ENCODE data around the gene DCAKD.
"Not testable (repeated sequence)": the region's sequence is repeated elsewhere in the genome, so short reads cannot be mapped to it uniquely, and the experiment has no call there.

The DCAKD gene

DNA sequence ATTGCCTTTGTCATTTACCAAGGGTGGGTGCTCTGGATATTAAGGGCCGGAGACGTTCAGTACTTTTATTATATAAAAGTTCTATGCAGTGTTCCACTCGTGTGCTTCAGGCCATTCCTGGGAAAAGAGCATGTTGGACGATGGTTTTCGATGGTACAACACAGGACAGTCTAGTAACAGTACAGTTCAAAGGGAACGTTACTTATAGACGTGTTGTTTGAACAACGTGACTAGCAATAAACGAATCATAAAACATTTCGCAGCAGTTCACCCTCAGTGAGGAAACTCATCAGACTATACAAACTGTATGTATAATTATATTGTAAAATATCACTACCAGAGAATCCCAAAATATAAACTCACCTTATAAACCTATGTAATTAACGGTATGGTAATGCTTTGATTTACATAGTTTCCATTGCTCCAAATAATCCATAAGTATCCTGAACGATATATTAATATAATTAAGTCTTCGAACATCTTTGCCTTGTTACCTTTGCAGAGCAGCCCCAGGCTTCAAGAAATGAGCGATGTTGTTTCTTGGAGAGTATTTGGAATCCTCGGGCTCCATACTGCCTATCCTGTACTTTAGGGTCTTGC lies 10.3 kb upstream of the DCAKD start:
- no peak for DNase-seq

DNA sequence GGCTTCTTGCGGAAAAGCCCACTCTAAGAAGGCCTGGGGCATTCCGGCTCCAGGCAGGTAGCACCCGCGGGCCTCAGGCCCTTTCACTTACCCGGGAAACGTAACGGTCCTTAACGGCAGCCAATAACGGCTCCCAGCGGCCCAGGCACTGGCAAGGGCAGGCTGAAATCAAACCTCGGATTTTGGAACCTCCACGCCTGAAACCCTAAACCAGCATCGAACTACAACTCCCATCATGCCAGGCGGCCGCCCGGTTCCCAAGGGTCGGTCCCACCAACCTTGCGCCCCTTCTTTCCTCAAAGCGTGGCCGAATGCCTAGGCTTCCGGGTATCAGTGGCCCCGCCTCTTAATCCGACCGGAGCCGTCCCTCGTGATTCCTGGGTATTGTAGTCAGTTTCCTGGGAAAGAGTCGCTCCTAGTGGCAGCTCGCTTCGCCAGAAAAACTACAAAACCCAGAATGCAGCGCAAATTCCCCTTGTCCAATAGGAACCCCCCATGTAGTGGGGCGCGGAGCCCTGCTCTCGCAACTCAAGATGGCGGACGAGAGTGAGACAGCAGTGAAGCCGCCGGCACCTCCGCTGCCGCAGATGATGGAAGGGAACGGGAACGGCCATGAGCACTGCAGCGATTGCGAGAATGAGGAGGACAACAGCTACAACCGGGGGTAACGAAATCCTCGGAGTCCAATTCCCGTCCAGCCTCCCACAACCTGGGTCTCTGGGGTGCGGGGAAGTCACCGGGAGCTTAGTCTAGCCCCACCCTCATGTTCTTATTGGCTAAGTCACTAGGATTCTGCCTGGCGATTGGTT lies 9.6 kb upstream of the DCAKD start, which contains the start of gene NMT1:
Gene NMT1, plus strand, starts transcription at position 521 of the 809 bp plus-strand sequence. Its CDS starts 13 bp downstream, at position 534.
- peak; percentile 100 for DNase-seq

DNA sequence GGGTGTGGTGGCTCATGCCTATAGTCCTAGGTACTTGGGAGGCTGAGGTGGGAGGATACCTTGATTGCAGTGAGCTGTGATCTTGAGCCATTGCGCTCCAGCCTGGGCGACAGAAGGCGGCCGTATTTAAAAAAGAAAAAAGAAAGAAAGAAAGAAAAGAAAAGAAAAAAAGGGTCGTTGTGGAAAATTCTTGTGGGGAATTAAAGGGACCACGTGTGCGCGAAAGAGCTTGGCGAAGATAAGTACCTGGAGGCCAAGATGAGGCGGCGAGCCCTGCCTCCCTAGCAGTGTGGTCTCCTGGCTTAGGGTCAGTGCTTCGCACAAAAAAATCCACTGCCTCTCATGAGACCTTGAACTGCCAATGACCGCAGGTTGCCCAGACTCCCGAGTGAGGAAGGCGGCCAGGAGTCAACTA lies 9.0 kb upstream of the DCAKD start:
- DNase-seq, result no peak

DNA sequence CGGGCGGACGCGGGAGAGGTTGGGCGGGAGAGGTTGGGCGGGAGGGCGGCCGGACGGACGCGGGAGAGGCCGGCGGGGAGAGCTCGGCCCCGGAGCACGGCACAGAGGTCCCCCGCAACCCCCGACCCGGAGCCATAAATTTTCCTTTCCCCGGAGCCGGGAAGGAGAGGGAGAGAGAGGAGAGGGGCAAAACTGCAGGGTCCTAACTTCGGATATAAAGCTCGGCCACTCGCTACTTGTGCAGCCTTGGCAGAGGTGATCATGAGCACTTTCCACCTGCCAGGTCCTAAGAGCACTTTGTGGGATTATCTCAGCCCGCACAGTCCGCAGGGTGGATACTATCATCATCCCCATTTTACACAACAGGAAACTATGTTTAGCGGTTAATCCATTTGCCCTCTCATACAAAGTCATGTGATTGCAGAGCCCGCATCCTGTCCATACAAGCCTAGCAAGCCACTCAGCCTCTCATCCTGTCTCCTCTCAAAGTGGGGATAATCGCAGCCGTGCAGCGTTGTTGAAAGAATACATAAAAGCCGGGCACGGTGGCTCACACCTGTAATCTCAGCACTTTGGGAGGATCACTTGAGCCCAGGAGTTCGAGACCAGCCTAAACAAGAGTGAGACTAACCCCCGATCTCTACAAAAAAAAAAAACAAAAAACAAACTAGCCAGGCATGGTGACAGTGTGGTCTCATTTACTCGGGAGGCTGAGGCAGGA lies 780 bp upstream of the DCAKD start:
- DNase-seq, result peak; percentile 54

DNA sequence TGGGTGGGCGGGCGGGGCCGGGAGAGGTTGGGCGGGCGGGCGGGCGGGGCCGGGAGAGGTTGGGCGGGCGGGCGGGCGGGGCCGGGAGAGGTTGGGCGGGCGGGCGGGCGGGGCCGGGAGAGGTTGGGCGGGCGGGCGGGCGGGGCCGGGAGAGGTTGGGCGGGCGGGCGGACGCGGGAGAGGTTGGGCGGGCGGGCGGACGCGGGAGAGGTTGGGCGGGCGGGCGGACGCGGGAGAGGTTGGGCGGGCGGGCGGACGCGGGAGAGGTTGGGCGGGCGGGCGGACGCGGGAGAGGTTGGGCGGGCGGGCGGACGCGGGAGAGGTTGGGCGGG lies 254 bp upstream of the DCAKD start:
- not testable (repeated sequence) for DNase-seq

DNA sequence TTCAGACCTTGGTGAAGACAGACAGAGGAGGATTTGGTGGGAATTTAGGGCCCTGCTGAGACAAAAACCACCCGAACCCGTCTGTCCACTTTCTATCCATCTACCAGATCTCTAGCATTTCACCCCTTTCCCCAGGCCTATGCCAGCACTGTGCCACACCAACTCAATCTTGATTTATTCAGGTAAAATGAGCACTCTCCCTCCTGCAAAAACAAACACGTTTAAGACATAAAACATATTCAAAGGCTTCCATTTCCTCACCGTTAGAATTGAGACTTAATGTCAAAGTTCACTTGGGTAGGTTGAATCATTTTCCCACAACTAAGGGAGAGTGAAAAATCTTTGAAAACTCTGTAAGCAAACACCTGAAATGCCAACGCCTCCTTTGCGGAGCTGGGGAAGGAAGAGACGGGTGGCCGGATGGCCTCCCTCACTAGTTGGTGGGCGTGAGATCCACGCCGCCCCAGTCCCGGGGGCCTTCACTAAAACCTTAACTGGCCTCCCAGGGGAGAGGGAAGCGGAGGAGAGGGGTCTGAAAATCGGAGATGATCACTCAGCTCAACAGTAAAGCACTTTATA lies 862 bp downstream of the DCAKD start:
- DNase-seq, result peak; percentile 37

DNA sequence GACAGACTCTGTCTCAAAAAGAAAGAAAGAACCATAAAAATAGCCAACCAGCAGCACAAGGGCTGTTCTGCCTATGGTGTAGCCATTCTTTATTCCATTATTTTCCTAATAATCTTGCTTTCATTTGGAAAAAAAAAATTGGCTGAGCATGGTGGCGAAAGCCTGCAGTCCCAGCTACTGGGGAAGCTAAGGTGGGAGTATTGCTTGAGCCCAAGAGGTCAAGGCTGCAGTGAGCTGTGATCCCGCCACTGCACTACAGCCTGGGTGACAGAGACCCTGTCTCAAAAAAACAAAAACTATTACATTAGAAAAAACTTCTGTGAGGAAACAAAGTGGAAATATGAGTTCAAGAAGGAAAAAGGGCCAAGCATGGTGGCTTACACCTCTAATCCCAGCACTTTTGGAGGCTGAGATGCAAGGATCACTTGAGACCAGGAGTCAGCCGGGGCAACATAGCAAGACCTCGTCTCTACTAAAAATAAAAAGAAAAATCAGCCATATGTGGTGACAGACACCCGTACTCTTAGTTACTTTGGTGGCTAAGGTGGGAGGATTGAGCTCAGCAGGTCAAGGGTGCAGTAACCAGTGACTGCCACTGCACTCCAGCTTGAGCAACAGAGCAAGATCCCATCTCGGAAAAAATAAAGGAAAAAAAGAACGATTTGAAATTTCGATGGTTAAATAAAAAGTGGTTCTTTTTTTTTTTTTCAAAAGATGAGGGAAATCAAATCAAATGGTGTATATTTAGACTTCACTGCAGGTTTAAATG lies 2.5 kb downstream of the DCAKD start:
- no peak for DNase-seq

DNA sequence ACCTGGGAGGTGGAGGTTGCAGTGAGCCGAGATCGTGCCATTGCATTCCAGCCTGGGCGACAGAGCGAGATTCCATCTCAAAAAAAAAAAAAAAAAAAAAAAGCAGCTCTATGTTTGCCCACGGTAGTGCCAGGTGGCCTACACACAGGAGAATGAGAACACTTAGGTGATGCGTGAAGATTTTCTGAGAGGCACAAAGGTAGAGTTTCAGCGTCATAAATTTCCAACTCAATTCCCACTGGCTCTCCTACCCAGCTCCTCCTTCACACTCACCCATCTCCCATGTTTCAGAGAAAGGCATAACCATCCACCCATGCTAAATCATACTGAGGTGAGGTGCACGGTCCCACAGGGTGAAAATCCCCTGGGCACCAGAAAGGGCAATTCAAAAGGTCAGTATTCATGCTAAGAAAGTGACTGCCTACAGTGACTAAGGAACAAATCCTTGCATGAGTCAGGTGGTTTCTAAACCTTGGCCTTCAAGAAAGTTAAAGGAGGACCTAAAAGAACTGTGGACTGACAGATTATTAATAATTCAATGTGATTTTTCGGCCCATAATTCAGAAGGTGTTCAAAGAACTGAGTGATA lies 4.8 kb downstream of the DCAKD start:
- no peak for DNase-seq

DNA sequence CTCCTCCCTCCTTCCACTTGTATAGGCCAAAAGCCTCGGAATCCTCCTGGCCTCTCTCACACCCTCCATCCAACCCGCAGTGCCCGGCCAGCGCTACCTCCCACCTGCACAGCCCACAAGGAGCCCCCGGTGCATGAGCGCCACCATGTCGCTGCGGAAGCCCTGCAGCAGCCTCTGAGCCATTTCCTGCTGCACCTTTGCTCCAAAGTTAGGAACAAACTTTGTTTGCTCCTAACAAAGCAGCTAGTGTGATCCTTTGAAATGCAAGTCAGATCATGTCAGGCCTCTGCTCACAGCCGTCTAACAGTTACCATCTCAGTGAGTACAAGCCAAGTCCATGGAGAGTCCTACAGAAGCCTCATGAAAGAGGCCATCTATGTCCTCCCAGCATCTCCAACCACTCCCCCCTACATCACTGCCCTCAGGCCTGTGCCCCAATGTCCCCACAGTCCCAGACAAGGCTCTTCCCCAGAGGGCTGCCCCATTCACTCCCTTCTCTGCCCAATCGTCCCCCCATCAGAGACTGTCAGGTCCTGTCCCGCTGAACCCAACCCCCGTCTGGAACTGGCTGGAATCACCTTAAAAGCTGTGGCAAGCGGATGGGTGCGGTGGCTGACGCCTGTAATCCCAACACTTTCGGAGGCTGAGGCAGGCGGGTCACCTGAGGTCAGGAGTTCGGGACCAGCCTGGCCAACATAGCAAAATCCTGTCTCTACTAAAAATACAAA lies 7.5 kb downstream of the DCAKD start:
- no peak for DNase-seq

DNA sequence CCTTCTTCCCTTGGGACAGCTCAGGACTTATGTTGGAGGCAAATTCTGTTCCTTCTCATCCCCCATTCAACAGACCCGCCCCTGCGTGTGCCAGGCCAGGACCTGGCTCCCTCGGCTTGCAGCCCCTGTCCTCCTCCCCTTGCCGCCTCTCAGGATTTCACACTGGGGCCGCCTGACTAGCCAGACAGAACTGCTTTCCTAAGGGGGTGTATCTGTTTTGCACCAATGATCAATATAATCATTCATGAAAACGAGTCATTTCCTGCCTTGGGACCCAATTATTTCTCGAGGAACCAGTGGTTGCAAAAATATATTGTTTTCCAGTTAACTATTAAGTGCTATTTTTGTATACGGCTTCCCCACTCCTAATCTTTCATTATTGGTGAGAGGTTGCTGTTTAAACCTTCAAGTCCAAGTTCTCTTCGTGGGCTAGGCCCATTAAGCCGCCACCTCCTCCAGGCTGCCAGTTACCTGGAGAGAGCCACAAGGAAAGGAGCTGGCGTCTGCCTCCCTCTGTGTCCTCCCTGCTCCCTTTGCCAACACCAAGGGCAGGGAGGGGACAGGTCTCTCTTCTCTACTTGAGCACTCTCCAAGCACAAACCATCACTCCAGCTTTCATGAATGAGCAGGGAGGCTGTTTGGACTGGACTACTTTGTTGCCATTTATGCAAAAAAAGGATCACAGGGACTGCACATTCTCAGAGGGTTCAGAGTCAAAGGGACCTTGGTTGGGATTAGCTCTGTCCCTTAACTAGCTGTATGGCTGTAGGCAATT lies 8.9 kb downstream of the DCAKD start:
- DNase-seq, result no peak

DNA sequence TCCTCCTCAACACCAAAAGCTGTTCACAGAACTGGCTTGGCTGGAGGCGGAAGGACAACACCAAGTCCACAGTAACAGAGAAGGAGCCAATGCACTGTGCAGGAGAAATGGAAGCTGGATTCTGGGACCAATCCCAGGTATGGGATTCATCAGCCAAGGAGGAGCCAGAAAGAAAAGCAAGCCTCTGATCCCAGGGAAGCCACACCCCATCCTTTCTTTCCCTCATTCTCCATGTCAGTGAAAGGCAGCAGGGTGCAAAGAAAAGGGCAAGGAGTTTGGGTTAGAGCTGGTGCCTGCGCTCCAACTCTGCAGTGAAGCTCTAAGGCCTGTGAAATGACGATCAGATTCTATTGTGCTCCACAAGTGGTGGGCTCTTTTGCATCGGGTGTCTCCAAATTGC lies 11.0 kb downstream of the DCAKD start:
- DNase-seq, result no peak

DNA sequence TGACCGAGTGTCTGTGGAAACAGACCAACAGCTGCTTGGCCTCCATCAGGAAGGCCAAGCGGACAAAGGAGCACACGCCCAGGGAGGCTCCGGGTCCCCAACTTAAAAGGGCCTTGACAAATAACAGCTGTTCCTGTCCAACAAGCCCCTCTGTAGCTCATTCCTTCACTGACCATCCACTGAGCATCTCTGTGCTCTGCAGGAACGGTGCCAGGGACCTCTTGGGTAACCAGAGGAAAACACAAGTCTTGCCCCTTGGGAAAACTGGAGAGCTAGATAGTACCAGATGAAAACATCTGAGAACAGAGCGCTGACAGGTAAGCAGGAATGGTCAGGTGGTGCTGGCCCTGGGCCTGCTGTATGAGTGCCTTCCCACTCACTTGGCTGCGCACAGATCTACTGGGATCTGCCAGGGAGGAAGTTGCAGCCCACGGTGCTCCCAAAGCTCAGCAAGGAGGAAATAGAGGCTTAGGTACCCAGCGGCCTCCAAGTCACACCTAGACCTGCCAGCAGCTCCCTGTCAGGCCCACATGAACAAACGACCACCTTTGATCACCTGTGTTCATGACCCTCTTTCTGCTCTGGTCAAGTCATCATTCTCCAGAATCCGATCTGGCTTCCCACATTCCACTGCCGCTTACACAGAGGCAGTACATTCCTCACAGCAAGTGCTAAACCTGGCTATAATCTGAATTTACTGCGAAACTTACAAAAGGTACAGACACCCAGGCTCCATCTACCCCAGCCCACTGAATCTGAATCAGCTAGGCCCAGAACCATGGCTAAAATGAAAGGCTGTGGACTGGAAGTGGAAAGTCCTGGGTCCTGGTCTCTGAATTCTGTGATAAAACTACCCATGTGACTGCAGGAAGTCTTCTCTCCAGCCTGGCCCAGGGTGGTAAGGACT lies 12.5 kb downstream of the DCAKD start:
- DNase-seq, result no peak

DNA sequence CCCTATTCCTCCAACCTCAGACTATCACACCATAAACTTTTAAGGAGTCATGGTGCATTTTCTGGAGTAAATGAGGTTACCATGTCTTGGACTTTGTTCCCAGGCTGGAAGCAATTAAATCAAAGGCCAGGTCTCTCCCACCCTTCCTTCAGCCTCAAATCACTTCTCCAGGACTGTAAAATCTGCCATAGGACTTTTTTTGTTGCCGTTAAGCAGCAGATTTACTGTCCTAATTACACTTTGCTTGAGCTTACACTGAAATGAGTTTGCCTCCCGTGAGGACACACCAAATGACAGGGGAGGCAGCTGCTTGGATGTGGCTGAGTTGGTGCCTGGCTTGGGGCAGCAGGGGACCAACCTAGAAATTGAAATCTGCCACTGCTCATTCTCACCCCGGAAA lies 14.7 kb downstream of the DCAKD start:
- DNase-seq, result no peak

DNA sequence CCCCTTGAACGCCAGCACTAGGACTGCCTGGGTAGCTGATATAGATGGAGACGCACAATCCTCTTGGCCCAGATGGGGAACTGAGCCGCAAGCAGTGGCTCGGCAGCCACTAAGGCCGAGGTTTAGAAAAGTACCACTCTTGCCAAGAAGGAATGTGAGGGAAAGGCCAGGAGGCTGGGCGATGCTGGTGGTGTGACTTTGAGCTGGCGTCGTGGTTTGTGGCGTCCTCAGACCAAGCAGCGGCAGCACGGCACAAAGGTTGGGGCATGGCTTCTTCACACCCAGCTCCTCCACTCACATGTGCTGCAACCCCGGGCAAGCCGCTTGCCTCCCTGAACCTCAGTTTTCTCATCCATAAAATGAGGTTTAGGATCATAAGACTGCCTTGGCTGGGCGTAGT lies 15.6 kb downstream of the DCAKD start:
- DNase-seq, result no peak

DNA sequence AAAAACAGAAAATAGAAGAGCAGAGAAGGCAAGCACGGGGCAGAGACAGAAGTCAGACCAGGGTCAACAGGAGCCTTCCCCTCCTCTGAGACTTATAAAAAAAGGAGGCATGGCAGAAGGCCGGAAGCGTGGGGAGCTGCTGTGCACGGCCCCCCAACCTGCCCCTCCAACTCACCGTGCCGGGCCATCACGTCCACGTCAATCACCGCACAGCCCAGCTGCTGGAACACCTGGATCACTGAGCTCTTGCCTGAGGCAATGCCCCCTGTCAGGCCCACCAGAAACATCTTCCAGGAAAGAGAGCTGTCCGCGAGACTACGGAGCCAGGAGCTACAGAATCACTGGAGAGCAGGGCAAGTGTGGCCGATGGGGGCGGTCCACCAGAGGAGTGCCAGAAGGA lies 16.8 kb downstream of the DCAKD start:
- DNase-seq, result no peak

DNA sequence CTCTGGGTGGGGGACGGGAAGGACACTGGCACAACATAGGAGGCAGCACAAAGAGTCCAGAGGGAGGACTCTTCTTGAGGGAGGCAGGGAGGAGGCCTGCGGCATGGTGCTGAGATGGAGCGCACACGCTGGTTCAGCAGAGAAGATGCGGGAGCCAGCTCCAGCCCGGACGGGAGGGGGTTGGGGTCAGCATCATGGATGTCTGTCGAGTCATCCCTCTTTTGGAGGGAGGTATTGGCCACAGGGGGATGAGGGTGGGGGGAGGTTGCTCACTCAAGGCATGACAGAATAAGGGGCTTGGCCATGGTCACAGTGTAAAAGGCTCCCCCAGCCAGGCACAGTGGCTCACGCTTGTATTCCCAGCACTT lies 19.3 kb downstream of the DCAKD start:
- DNase-seq, result no peak

DNA sequence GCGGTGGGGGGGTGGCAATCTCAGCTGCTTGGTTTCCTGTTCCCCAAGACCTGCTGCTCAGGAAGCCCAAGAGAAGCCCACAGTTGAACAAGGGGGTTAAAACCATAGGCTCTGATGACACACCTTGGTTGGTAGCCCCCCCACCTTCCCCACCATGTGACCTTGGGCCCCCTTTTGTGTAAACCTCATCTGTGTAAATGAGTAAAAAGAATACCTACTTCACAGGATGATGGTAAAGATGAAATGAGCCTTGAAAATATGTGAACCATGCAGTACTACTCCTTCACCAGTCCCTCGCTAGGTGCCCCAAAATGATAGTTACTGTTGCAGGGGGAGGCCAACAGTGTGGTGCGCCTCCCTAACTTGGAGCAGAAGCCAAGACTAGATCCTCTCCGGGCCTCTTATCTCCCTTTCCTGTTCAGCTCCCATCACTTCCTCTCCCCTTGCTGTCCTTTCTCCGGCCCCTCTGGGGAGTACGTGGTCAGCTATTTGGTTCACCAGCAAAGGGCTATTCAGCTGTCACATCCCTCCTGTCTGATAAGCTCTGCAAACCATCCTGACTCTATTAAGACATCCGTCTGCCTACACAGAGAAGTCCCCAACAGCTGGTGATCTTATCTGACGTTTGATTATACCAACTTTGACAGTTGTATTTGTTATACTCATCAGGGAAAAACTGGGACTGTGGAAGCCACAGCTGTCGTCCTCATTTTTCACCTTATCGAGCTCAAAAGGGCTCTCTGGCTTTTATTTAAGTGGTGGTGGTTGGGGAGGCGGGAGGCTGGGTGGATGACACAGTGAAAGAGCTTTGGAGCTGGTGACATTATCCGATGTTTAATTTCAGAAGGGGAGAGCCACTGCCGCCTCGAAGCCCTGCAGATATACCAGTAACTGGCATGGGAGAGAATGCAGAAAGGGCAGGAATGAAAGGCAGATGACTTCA lies 19.9 kb downstream of the DCAKD start:
- DNase-seq, result no peak

DNA sequence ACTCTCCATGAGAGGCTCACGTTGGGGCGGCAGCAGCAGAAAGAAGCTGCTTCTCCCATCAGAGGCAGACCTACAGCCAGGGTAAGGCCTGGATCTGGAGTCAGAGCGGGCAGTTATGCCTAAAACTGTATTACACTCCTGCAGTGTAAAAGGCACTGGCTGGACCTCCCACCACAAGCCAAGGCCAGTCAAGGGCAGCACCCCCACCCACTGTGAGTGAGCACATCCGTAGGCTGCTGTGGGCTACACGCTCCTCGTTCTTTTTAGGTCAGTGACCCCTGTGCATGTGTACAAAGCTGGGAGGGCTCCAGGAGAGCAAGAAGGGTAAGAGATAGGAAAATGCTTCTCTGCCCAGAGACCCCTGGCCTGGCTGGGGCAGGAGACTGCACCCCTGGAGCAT lies 20.7 kb downstream of the DCAKD start:
- no peak for DNase-seq
